Breast epithelium (tissue), 3 donors: ENCODE results near the gene CD99.

ENCODE experiments used
- CTCF ChIP-seq, 3 donors: fragments of 450-650 bp; IDR thresholded peaks; one replicate each; pipeline ENCODE4 v1.5.1; 2016 to 2017; ENCODE audit warnings: antibody characterized with exemption in 3 of 3, mild to moderate bottlenecking in 3 of 3, moderate library complexity in 3 of 3
- POLR2A ChIP-seq: fragments of 450-650 bp; IDR thresholded peaks from one replicate; pipeline ENCODE4 v1.6.1; 2016; ENCODE audit warnings: antibody characterized with exemption, mild to moderate bottlenecking, moderate library complexity
- POLR2AphosphoS5 ChIP-seq, 3 donors: sonication (generic); formaldehyde crosslinking; IDR thresholded peaks; one replicate each; pipeline ENCODE4 v1.6.1; 2017; ENCODE audit warnings: antibody characterized with exemption in 3 of 3

GRCh38 chrX:2685886-2686285 is 5.2 kb upstream of the CD99 start:
- TF ChIP-seq CTCF (IDR thresholded peaks at IDR 0.05): no peak
- TF ChIP-seq POLR2A: no peak
- TF ChIP-seq POLR2AphosphoS5 (IDR thresholded peaks at IDR 0.05): no peak
